Astrocyte of the cerebellum (primary cell): Measurements from ENCODE around the gene MPHOSPH10.

Experiments used
- DNase-seq: peaks from one replicate; pipeline ENCODE4 v3.0.0-alpha.2; 2011; ENCODE audit warnings: low read depth
- H3K4me3 ChIP-seq: 2 replicates; pipeline ENCODE4 v1.5.1; 2011; ENCODE audit warnings: mild to moderate bottlenecking, low read depth, low read length, moderate library complexity
- CTCF ChIP-seq: IDR thresholded peaks from 2 replicates; pipeline ENCODE4 v1.5.1; 2012; ENCODE audit warnings: low read length, low read depth, moderate library complexity, mild to moderate bottlenecking; ENCODE audit errors: missing control alignments
- in situ Hi-C: cut with HindIII; loops from 2 replicates; pipeline ENCODE4 v1.10.0; 2017; ENCODE audit warnings: low sequenced_read_pairs

The MPHOSPH10 gene

GRCh38 chr2:71148506-71149063 is 18.2 kb downstream of the MPHOSPH10 start:
- no peak overlapping the region for H3K4me3 ChIP-seq
- DNase-seq = no peak
- no peak for TF ChIP-seq CTCF
- in situ Hi-C loops = no loop called here

DNA sequence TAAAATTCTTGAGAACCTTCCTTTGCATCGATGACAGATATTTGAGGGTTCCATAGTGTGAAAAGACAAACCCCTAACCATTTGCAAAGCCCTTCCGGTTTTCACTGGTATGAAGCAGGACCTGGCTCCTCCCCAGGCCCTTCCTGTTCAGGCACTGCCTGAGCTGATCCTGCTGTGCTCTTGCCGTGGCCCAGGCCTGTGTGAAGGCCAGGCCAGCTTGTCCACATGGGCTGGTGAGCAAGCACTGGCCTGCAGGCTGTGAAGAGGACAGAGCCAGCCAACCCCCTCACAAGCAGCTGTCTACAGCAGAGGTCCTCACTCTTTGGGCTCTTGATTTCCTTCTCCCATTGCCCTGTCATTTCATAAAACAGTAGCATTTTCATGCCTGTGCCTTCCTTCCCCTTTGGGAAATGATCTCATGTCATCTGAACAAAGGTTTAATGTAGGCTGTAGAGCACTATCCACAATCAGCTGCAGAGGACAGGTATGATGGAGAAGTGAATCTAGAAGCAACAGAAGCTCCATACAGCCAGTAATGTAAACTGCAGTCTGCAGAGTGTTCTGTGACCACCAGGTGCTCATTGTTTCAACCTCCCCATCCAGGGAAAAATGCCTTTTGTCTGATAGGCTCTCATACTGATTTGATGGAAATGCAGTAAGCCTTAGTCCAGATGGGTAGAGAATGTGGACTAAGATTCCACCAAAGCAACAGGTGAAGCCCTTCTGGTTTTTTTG is 19.8 kb downstream of the MPHOSPH10 start:
- in situ Hi-C loops = no loop called here
- no peak overlapping the region for H3K4me3 ChIP-seq
- no peak for TF ChIP-seq CTCF
- no peak for DNase-seq

GRCh38 chr2:71151620-71152019 is 21.2 kb downstream of the MPHOSPH10 start:
- in situ Hi-C loops = no loop called here
- TF ChIP-seq CTCF = no peak
- H3K4me3 ChIP-seq = no peak overlapping the region
- DNase-seq = no peak

DNA sequence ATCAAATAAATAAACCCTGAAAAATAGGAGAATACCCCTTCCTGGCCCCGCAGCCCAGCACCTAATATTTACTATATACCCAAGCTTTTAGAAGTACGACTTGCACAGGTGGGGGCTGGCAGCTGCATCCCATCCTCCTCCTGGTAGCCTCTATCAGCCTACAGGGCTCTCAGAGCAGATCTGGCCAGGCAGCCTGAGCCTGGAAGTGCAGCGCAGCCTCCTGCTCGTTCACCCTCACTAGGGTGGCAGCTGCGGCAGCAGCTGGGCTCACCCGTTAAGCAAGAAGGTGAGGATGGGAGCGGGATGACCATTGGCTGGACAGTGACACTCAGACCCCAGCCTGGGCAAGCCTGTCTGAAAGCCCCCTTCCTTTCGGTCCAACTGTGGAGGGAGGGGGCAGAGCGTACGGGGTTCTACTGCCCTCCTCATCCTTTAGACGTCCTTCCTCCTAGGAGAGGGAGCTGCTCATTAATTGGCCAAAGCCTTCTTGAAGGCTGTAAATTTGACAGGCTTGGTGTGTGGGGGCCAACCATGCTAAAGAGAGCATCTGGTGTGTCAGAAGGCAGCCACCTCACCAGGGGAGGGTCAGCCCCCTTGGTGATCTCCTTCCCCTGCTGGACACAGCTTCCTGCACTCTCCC is 23.3 kb downstream of the MPHOSPH10 start:
- no peak for DNase-seq
- no peak overlapping the region for H3K4me3 ChIP-seq
- in situ Hi-C loops = no loop called here
- TF ChIP-seq CTCF = no peak

- no peak for DNase-seq
These were observed 23.8 kb downstream of the MPHOSPH10 start for GRCh38 chr2:71154279-71154678.

DNA sequence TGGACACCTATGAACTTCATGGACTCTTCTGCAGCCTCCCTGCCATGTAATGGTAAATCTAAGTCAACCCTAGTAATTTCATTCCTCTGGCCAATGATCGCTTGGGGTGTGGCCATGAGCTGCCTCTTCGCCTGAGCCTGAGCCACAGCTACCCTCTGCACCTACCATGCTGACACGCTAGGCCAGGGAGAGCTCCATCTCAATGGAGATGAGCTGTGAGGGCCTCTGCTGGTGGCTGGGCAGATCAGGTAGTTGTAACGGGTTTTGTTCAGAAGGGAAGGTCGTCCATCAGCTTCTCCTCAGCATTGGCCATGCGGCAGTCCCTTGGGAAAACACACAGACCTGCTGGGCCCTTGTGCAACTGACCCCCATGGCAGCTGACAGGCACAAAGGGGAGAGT is 24.4 kb downstream of the MPHOSPH10 start:
- no peak for TF ChIP-seq CTCF
- in situ Hi-C loops = no loop called here
- no peak for DNase-seq
- no peak overlapping the region for H3K4me3 ChIP-seq

More at GRCh38 chr2:71154279-71154678, 23.8 kb downstream of the MPHOSPH10 start:
- H3K4me3 ChIP-seq = no peak overlapping the region
- in situ Hi-C loops = no loop called here
- TF ChIP-seq CTCF = no peak
